Measurements from ENCODE around the gene MYRIP.

DNA sequence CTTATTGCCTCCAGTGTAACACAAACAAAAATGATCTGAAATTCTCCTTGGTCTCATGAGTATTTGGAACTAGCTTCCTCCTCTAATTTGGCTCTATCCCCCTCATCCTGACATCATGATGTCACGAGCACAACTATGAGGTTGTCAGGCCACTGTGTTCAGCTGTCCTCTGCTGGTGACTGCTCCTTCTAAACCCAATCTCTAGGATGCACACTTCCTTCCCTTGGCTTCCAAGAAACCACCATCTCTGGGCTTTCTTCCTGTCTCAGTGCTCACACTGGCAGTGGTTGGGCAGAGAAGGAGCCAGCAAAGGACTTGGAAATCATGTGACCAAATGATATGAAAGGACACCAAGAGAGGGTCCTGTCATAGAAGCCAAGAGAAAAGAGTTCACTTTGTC, 469.4 kb downstream of the MYRIP start:
- TF ChIP-seq TAF1 (IDR thresholded peaks at IDR 0.05; ENCODE audit: borderline replicate concordance, insufficient read depth, low read length) (no peak), POLR2AphosphoS5 (IDR thresholded peaks at IDR 0.05; ENCODE audit: low read depth, low read length) (no peak), FOXP2 (optimal IDR thresholded peaks at IDR 0.05; ENCODE audit: borderline replicate concordance, extremely low read depth, extremely low read length, insufficient read depth) (no peak), SIN3A (IDR thresholded peaks at IDR 0.05; ENCODE audit: borderline replicate concordance, insufficient read depth, low read length) (no peak)
- TF ChIP-seq, protein P1, sequence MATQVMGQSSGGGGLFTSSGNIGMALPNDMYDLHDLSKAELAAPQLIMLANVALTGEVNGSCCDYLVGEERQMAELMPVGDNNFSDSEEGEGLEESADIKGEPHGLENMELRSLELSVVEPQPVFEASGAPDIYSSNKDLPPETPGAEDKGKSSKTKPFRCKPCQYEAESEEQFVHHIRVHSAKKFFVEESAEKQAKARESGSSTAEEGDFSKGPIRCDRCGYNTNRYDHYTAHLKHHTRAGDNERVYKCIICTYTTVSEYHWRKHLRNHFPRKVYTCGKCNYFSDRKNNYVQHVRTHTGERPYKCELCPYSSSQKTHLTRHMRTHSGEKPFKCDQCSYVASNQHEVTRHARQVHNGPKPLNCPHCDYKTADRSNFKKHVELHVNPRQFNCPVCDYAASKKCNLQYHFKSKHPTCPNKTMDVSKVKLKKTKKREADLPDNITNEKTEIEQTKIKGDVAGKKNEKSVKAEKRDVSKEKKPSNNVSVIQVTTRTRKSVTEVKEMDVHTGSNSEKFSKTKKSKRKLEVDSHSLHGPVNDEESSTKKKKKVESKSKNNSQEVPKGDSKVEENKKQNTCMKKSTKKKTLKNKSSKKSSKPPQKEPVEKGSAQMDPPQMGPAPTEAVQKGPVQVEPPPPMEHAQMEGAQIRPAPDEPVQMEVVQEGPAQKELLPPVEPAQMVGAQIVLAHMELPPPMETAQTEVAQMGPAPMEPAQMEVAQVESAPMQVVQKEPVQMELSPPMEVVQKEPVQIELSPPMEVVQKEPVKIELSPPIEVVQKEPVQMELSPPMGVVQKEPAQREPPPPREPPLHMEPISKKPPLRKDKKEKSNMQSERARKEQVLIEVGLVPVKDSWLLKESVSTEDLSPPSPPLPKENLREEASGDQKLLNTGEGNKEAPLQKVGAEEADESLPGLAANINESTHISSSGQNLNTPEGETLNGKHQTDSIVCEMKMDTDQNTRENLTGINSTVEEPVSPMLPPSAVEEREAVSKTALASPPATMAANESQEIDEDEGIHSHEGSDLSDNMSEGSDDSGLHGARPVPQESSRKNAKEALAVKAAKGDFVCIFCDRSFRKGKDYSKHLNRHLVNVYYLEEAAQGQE (IDR thresholded peaks at IDR 0.05; ENCODE audit: insufficient read depth in 1 of 2, low read depth in 2 of 2, low read length in 2 of 2), result no peak

Measured in PFSK-1 (cell line).